ENCODE measurements around the gene REELD1.

REELD1 gene

GRCh38 chr4:146265950-146266490 is 51.7 kb downstream of the REELD1 start:
- DNase-seq (ENCODE audit: low read depth, low spot score) = no peak

DNA sequence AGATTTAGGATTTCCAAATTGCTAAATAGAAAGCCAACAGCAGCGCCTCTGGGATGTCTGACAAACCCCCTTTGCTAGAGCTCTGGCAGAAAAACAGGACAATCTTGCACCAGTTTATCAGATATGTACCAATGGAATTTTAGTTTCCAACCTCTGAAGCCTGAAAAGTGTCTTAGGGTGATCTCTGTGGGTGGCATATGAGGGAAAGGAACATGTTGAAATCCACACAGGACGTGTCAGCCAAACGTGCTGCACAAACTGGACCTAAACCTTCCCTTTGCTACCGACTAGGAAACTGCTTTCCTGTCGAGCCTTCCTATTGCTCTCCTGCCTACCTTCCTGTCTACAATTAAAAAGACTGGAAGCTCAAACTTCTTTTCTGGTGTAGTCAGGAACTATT is 53.5 kb downstream of the REELD1 start:
- no peak for DNase-seq (ENCODE audit: low read depth, low spot score)

- DNase-seq (ENCODE audit: low read depth, low spot score) = no peak
Measured at GRCh38 chr4:146269228-146269653, 54.9 kb downstream of the REELD1 start.

- DNase-seq (ENCODE audit: low read depth, low spot score) = no peak
Measured at GRCh38 chr4:146271466-146271865, 57.1 kb downstream of the REELD1 start.

DNA sequence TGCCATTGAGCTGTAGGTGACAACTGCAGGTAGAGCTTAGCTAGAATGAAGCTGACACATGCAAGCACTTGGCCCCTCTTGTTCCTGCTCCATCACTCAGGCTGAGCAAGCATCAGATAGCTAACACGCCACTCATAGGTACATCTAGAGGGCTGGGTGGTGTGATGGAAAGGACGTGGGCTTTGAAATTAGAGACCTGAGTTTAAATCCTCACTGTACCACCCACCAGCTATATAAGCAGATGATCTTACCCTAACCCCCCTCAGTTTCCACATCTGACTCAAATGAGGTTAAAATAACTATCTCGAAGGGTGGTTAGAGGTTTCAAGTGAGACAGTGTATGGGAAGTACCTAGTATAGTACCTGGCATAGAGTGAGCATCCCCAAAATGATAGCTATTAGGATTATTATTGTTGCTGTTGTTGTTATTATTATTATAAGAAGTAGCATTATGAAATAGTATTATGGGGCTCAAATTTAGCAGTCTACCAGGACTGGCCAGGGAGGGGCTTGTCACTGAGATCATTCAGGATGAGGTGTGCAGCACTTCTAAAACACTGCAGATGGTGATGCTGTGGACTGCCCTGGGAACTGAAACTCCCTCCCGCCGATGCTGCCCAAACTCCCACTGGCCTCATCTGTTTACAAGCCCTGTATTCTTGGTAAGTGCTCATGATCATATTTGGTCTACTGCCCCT is 59.0 kb downstream of the REELD1 start:
- DNase-seq (ENCODE audit: low read depth, low spot score) = no peak

DNA sequence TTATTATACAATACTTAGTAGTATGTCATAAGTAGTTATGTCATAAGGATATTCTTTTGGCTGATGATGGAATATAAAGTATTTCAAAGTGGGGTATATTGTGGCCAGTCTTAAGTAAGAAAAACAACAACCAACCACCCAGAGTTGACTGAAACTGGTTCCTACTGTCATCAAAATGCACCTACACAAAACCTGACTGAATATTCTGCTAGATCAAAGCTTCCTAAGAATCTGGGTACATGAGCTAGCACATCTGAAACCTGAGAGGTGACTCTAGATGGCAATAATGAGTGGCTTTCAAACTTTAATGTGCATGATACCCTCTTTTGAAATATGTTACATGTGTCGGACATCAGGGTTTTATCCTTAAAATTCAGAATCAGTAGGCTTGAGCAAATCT is 60.4 kb downstream of the REELD1 start:
- DNase-seq (ENCODE audit: low read depth, low spot score) = no peak

GRCh38 chr4:146275370-146275769 is 61.0 kb downstream of the REELD1 start:
- no peak for DNase-seq (ENCODE audit: low read depth, low spot score)

- no peak for DNase-seq (ENCODE audit: low read depth, low spot score)
Measured at GRCh38 chr4:146278986-146279385, 64.6 kb downstream of the REELD1 start.

Data from ELF-1 (cell line).